Measurements from ENCODE around the gene ZFP1.

Gene ZFP1

DNA sequence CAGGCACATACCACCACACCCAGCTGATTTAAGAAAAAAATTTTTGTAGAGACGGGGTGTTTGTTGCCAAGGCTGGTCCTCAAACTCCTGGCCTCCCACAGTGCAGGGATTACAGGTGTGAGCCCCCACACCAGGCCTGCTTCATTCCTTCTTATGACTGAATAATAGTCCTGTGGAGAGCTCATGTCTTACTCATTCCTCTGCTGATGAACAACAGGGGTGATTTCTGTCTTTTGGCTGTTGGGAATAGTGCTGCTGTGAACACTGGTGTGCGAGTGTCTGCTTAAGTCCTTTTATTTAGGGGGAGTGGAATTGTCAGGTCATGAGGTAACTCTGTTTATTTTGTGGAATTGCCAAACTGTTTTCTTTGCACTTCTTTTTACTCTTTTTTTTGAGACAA is 67.8 kb downstream of the ZFP1 start (continued):
- TF ChIP-seq, protein P1, sequence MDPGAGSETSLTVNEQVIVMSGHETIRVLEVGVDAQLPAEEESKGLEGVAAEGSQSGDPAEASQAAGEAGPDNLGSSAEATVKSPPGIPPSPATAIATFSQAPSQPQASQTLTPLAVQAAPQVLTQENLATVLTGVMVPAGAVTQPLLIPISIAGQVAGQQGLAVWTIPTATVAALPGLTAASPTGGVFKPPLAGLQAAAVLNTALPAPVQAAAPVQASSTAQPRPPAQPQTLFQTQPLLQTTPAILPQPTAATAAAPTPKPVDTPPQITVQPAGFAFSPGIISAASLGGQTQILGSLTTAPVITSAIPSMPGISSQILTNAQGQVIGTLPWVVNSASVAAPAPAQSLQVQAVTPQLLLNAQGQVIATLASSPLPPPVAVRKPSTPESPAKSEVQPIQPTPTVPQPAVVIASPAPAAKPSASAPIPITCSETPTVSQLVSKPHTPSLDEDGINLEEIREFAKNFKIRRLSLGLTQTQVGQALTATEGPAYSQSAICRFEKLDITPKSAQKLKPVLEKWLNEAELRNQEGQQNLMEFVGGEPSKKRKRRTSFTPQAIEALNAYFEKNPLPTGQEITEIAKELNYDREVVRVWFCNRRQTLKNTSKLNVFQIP (CRISPR knock-in tag; IDR thresholded peaks at IDR 0.05; ENCODE audit: borderline replicate concordance, low read depth): no peak
- TF ChIP-seq BACH2 (CRISPR knock-in tag; IDR thresholded peaks at IDR 0.05; ENCODE audit: borderline replicate concordance) (no peak), TOX (CRISPR knock-in tag; IDR thresholded peaks at IDR 0.05; ENCODE audit: borderline replicate concordance) (no peak), ARNTL (CRISPR knock-in tag; IDR thresholded peaks at IDR 0.05; ENCODE audit: borderline replicate concordance, low read depth) (no peak), ZNF70 (CRISPR knock-in tag; IDR thresholded peaks at IDR 0.05) (no peak), ZC3H10 (CRISPR knock-in tag; IDR thresholded peaks at IDR 0.05) (no peak), ZFP3 (CRISPR knock-in tag; IDR thresholded peaks at IDR 0.05) (no peak)
- TF ChIP-seq, protein P2, sequence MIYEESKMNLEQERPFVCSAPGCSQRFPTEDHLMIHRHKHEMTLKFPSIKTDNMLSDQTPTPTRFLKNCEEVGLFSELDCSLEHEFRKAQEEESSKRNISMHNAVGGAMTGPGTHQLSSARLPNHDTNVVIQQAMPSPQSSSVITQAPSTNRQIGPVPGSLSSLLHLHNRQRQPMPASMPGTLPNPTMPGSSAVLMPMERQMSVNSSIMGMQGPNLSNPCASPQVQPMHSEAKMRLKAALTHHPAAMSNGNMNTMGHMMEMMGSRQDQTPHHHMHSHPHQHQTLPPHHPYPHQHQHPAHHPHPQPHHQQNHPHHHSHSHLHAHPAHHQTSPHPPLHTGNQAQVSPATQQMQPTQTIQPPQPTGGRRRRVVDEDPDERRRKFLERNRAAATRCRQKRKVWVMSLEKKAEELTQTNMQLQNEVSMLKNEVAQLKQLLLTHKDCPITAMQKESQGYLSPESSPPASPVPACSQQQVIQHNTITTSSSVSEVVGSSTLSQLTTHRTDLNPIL (CRISPR knock-in tag; IDR thresholded peaks at IDR 0.05; ENCODE audit: low read depth): no peak

DNA sequence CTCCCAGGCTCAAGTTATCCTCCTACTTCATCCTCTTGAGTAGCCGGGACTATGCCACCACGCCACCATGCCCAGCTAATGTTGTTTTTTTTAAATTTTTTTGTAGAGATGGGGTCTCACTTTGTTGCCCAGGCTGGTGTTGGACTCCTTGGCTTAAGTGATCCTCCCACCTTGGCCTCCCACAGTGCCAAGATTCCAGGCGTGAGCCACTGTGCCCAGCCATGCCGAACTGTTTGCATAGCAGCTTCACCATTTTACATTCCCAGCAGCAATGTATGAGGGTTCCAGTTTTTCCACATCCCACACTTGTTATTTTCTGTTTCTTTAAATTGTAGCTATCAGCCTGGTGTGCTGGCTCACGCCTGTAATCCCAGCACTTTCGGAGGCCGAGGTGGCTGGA is 68.3 kb downstream of the ZFP1 start:
- TF ChIP-seq SNAI2 (CRISPR knock-in tag; IDR thresholded peaks at IDR 0.05): no peak
- no peak for TF ChIP-seq PPARA (CRISPR knock-in tag; IDR thresholded peaks at IDR 0.05; ENCODE audit: borderline replicate concordance)
- TF ChIP-seq RARB (CRISPR knock-in tag; IDR thresholded peaks at IDR 0.05): no peak
- no peak for TF ChIP-seq ZNF8 (CRISPR knock-in tag; IDR thresholded peaks at IDR 0.05)
- TF ChIP-seq ZFP3 (CRISPR knock-in tag; IDR thresholded peaks at IDR 0.05): no peak
- ATAC-seq: no peak

DNA sequence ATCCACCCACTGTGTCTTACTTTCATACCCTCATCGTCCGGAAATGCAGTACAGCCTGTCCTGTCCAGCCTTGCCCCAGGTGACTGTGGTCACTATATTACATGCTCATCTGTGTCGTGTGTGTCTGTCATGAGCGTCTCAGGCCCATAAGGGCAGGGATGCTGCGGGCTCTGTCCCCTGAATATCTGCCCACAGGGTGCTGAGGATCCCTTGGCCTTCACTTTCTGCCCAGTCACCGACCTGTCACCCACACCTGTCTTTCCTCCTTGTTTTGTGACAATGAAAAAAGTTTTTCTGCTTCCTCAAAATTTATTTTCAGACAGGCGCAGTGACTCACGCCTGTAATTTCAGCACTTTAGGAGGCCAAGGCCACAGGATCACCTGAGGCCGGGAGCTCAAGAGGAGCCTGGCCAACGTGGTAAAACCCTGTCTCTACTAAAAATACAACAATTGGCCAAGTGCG is 69.1 kb downstream of the ZFP1 start:
- TF ChIP-seq ZNF70 (CRISPR knock-in tag; IDR thresholded peaks at IDR 0.05) (no peak), RARB (CRISPR knock-in tag; IDR thresholded peaks at IDR 0.05) (no peak), ZNF565 (CRISPR knock-in tag; conservative IDR thresholded peaks at IDR 0.05; ENCODE audit: low read depth) (no peak), ZFP30 (CRISPR knock-in tag; IDR thresholded peaks at IDR 0.05) (no peak), ZNF8 (CRISPR knock-in tag; IDR thresholded peaks at IDR 0.05) (no peak), OSR1 (CRISPR knock-in tag; IDR thresholded peaks at IDR 0.05) (no peak)
- TF ChIP-seq, protein P3, sequence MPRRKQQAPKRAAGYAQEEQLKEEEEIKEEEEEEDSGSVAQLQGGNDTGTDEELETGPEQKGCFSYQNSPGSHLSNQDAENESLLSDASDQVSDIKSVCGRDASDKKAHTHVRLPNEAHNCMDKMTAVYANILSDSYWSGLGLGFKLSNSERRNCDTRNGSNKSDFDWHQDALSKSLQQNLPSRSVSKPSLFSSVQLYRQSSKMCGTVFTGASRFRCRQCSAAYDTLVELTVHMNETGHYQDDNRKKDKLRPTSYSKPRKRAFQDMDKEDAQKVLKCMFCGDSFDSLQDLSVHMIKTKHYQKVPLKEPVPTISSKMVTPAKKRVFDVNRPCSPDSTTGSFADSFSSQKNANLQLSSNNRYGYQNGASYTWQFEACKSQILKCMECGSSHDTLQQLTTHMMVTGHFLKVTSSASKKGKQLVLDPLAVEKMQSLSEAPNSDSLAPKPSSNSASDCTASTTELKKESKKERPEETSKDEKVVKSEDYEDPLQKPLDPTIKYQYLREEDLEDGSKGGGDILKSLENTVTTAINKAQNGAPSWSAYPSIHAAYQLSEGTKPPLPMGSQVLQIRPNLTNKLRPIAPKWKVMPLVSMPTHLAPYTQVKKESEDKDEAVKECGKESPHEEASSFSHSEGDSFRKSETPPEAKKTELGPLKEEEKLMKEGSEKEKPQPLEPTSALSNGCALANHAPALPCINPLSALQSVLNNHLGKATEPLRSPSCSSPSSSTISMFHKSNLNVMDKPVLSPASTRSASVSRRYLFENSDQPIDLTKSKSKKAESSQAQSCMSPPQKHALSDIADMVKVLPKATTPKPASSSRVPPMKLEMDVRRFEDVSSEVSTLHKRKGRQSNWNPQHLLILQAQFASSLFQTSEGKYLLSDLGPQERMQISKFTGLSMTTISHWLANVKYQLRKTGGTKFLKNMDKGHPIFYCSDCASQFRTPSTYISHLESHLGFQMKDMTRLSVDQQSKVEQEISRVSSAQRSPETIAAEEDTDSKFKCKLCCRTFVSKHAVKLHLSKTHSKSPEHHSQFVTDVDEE (CRISPR knock-in tag; IDR thresholded peaks at IDR 0.05): no peak
- TF ChIP-seq, protein P4, sequence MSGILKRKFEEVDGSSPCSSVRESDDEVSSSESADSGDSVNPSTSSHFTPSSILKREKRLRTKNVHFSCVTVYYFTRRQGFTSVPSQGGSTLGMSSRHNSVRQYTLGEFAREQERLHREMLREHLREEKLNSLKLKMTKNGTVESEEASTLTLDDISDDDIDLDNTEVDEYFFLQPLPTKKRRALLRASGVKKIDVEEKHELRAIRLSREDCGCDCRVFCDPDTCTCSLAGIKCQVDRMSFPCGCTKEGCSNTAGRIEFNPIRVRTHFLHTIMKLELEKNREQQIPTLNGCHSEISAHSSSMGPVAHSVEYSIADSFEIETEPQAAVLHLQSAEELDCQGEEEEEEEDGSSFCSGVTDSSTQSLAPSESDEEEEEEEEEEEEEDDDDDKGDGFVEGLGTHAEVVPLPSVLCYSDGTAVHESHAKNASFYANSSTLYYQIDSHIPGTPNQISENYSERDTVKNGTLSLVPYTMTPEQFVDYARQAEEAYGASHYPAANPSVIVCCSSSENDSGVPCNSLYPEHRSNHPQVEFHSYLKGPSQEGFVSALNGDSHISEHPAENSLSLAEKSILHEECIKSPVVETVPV (CRISPR knock-in tag; IDR thresholded peaks at IDR 0.05): no peak
- TF ChIP-seq, protein P1 (CRISPR knock-in tag; IDR thresholded peaks at IDR 0.05; ENCODE audit: borderline replicate concordance, low read depth): no peak
- no peak for ATAC-seq

DNA sequence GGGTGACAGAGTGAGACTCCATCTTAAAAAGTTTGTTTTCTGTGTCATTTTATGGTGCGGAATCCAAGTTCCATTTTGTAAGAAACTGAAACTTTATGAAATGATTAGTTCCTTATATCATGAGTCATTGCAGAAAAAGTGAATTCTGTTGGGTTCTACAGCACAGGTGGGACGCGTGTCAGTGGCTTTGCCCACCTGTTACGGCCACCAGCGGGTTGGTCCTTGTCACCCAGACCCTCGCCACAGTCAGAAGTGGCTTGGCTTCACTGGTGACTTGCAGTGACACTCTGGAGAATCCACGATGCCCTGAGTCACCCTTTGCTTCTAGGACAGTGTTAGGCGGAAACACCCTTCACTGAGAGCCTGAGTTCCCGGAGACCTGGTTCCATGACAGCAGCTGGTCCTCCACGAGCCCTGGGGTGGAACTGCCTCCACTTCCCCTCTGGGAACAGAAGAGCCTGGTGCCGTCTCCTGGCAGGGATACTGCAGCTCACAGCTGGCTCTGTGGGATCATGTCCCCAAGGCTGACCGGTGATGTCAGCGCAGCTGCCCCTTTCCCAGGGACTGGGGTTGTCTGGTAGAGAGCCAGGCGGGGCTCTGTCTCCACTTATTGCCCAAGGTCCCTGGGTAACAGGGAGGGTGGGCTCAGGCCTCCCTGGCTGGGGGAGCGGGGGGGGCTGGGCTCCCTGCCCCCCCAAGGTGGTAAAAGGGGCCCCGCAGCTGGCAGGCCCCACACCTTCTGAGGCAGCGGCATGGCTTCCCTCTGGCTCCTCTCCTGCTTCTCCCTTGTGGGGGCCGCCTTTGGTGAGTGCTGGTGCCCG is 70.1 kb downstream of the ZFP1 start, which contains the start of gene CTRB1:
TSS of gene CTRB1 (plus strand) at position 733 of the 821 bp plus-strand sequence. CDS start at position 753, 20 bp downstream.
- ATAC-seq: no peak
- no peak for TF ChIP-seq ZNF8 (CRISPR knock-in tag; IDR thresholded peaks at IDR 0.05)
- TF ChIP-seq, protein P2 (CRISPR knock-in tag; IDR thresholded peaks at IDR 0.05; ENCODE audit: low read depth): no peak
- TF ChIP-seq, protein P1 (CRISPR knock-in tag; IDR thresholded peaks at IDR 0.05; ENCODE audit: borderline replicate concordance, low read depth): no peak
- TF ChIP-seq BACH2 (CRISPR knock-in tag; IDR thresholded peaks at IDR 0.05; ENCODE audit: borderline replicate concordance): no peak
- TF ChIP-seq ZC3H10 (CRISPR knock-in tag; IDR thresholded peaks at IDR 0.05): no peak
- TF ChIP-seq, protein P4 (CRISPR knock-in tag; IDR thresholded peaks at IDR 0.05): no peak
- TF ChIP-seq ARNTL (CRISPR knock-in tag; IDR thresholded peaks at IDR 0.05; ENCODE audit: borderline replicate concordance, low read depth): no peak
- no peak for TF ChIP-seq TCF4 (CRISPR knock-in tag; IDR thresholded peaks at IDR 0.05; ENCODE audit: borderline replicate concordance)
- TF ChIP-seq ESRRG (CRISPR knock-in tag; IDR thresholded peaks at IDR 0.05): no peak
